ENCODE data around the gene PCDHGA7. TPM values are rescaled to one million over a fixed set of nuclear protein-coding genes. Genes with fewer than 3 reads are reported as not detected.

Gene PCDHGA7
- total RNA-seq, 1 donor from 2014 or later, result 1.6 TPM

GRCh38 chr5:141360685-141361084, 21.9 kb upstream of the PCDHGA7 start:
- ATAC-seq (ENCODE audit: low read depth), result no peak
- H3K4me1 Mint-ChIP-seq, result peaks cover 8% of the 10 kb centered on the region
- no peak overlapping the region for H3K4me3 Mint-ChIP-seq
- TF ChIP-seq, protein P1, sequence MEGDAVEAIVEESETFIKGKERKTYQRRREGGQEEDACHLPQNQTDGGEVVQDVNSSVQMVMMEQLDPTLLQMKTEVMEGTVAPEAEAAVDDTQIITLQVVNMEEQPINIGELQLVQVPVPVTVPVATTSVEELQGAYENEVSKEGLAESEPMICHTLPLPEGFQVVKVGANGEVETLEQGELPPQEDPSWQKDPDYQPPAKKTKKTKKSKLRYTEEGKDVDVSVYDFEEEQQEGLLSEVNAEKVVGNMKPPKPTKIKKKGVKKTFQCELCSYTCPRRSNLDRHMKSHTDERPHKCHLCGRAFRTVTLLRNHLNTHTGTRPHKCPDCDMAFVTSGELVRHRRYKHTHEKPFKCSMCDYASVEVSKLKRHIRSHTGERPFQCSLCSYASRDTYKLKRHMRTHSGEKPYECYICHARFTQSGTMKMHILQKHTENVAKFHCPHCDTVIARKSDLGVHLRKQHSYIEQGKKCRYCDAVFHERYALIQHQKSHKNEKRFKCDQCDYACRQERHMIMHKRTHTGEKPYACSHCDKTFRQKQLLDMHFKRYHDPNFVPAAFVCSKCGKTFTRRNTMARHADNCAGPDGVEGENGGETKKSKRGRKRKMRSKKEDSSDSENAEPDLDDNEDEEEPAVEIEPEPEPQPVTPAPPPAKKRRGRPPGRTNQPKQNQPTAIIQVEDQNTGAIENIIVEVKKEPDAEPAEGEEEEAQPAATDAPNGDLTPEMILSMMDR (IDR thresholded peaks at IDR 0.05), result no peak
- H3K27ac Mint-ChIP-seq, result no peak overlapping the region
- peaks cover 58% of the 10 kb centered on the region for H3K27me3 Mint-ChIP-seq
- POLR2A ChIA-PET, result no interaction called here
- H3K36me3 Mint-ChIP-seq (ENCODE audit: low read depth), result peaks cover 17% of the 10 kb centered on the region
- H3K9me3 Mint-ChIP-seq, result peaks cover 42% of the 10 kb centered on the region
- intact Hi-C loops (cut with micrococcal nuclease), result loop anchor here (1.0 to 5.0 kb wide), 2 partner anchors 33 to 204 kb away; no protein-coding TSS in a partner anchor
- DNase-seq, result no peak
- CTCF ChIA-PET, result interaction anchor here (0.6 to 1.1 kb wide), 2 partner anchors 164 to 203 kb away, joined by 3 read pairs; no protein-coding TSS in a partner anchor

DNA sequence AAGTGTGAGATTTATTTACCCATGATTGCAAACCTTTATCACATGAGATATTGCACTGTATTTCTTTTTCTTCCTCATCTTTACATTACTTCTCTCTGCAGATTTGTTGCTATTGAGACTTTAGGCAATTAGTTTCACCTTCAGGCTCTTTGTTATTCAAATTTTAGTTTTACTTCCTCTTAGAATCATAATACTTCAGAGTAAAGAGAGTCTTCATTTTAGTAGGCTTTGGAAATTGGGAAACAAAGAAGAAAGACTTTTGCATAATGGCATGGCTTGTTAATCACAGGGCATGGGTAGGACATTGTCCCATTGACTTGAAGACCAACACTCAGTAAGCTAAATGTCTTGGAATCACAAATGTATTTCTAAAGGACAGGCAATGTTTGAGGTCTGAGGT, 19.8 kb upstream of the PCDHGA7 start:
- ChIA-PET CTCF (interaction anchor here (1.3 kb wide), 1 partner anchor 58 kb away, joined by 3 read pairs; the partner anchor contains the start of gene PCDHGA11), POLR2A (no interaction called here)
- Mint-ChIP-seq H3K4me1 (peaks cover 8% of the 10 kb centered on the region), H3K27me3 (peaks cover 54% of the 10 kb centered on the region), H3K9me3 (peaks cover 41% of the 10 kb centered on the region), H3K36me3 (ENCODE audit: low read depth) (peaks cover 17% of the 10 kb centered on the region), H3K4me3 (peak overlapping the region; percentile 9), H3K27ac (no peak overlapping the region)
- ATAC-seq (ENCODE audit: low read depth), result no peak
- no peak for DNase-seq
- intact Hi-C loops (cut with micrococcal nuclease), result loop anchor here (5.0 kb wide), 1 partner anchor 35 kb away; no protein-coding TSS in a partner anchor
- TF ChIP-seq, protein P1 (IDR thresholded peaks at IDR 0.05), result no peak

DNA sequence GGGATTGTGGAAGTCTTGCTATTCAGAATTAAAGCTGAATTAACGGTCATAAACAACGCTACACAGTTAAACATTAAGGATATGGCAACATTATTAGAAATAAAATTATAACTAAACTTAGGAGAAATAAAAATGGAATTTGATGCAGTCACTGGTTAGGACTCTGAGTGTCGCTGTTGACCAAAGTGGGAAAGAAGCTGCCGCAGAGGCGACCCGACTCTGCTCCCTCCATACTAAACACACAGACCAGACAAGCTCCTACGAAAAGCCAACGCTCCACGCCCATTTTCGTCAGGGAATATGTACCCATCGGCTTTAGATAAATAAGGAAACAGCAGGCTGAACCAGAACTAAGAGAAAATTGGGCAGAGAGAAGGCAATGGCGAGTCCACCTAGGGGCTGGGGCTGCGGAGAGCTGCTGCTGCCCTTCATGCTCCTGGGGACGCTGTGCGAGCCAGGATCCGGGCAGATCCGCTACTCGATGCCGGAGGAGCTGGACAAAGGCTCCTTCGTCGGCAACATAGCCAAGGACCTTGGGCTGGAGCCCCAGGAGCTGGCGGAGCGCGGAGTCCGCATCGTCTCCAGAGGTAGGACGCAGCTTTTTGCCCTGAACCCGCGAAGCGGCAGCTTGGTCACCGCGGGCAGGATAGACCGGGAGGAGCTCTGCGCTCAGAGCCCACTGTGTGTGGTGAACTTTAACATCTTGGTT, 18.4 kb upstream of the PCDHGA7 start, which contains the start of gene PCDHGA5:
PCDHGA5 (plus strand) TSS at position 211 of the 709 bp plus-strand sequence; CDS start at position 380, 169 bp downstream.
- TF ChIP-seq, protein P1 (IDR thresholded peaks at IDR 0.05), result no peak
- intact Hi-C loops (cut with micrococcal nuclease), result loop anchor here (5.0 kb wide), 1 partner anchor 37 kb away; no protein-coding TSS in a partner anchor
- Mint-ChIP-seq H3K4me1 (peaks cover 8% of the 10 kb centered on the region), H3K27ac (no peak within 1 kb of the TSS), H3K9me3 (peaks cover 36% of the 10 kb centered on the region), H3K27me3 (peaks cover 53% of the 10 kb centered on the region), H3K36me3 (ENCODE audit: low read depth) (peaks cover 17% of the 10 kb centered on the region), H3K4me3 (no peak within 1 kb of the TSS)
- ChIA-PET POLR2A (no interaction called here), CTCF (interaction anchor here (1.3 kb wide), 1 partner anchor 57 kb away, joined by 3 read pairs; the partner anchor contains the start of gene PCDHGA11)
- ATAC-seq (ENCODE audit: low read depth) (no peak), DNase-seq (no peak)

DNA sequence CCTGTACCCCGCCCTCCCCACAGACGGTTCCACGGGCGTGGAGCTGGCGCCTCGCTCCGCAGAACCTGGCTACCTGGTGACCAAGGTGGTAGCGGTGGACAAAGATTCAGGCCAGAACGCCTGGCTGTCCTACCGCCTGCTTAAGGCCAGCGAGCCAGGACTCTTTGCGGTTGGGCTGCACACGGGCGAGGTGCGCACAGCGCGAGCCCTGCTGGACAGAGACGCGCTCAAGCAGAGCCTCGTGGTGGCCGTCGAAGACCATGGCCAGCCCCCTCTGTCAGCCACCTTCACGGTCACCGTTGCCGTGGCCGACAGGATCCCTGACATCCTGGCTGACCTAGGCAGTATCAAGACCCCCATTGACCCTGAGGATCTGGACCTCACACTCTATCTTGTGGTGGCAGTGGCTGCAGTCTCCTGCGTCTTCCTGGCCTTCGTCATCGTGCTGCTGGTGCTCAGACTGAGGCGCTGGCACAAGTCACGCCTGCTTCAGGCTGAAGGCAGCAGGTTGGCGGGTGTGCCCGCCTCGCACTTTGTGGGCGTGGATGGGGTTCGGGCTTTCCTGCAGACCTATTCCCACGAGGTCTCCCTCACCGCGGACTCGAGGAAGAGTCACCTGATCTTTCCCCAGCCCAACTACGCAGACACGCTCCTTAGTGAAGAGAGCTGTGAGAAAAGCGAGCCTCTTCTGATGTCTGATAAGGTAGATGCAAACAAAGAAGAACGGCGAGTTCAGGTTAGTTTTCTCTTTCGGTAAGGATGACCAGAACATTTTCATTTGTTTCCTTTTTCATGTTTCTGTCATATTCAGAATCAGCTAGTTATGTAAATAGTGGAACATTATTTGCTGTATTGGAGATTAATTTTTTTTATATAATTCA, 16.3 kb upstream of the PCDHGA7 start:
- DNase-seq (no peak), ATAC-seq (ENCODE audit: low read depth) (no peak)
- intact Hi-C loops (cut with micrococcal nuclease), result no loop called here
- peaks cover 14% of the 10 kb centered on the region for H3K4me1 Mint-ChIP-seq
- no peak overlapping the region for H3K27ac Mint-ChIP-seq
- H3K36me3 Mint-ChIP-seq (ENCODE audit: low read depth), result peaks cover 12% of the 10 kb centered on the region
- ChIA-PET POLR2A (interaction anchor here (0.8 kb wide), 1 partner anchor 189 kb away, joined by 3 read pairs; the partner anchor contains the start of gene PCDHB8), CTCF (no interaction called here)
- no peak overlapping the region for H3K4me3 Mint-ChIP-seq
- TF ChIP-seq, protein P1 (IDR thresholded peaks at IDR 0.05), result no peak
- peaks cover 29% of the 10 kb centered on the region for H3K9me3 Mint-ChIP-seq
- peaks cover 55% of the 10 kb centered on the region for H3K27me3 Mint-ChIP-seq

Data from activated B cell treated with CpG ODN at 0.5 μM for 24 hours (primary cell).